NT2/D1 (cell line): ENCODE measurements around the gene SPINK1.
A peak's percentile ranks its signal among the peaks of the same experiment; 100 is the strongest.
"Not testable (repeated sequence)": the region's sequence is repeated elsewhere in the genome, so short reads cannot be mapped to it uniquely, and the experiment has no call there.

Source experiments
- DNase-seq: peaks from one replicate; pipeline ENCODE4 v3.0.0-alpha.2; 2011; ENCODE audit warnings: low read depth, low spot score
- H3K27me3 ChIP-seq: 2 replicates; pipeline ENCODE4 v1.6.0; 2011; ENCODE audit warnings: mild to moderate bottlenecking; ENCODE audit not compliant: insufficient read length, insufficient read depth
- H3K36me3 ChIP-seq: 2 replicates; pipeline ENCODE4 v1.6.1; 2011; ENCODE audit warnings: mild to moderate bottlenecking, low read length, mixed read lengths; ENCODE audit not compliant: insufficient read depth, insufficient read length
- H3K4me1 ChIP-seq: 2 replicates; pipeline ENCODE4 v1.5.1; 2011; ENCODE audit not compliant: insufficient read depth, insufficient read length
- H3K4me3 ChIP-seq: 2 replicates; pipeline ENCODE4 v1.5.1; 2011; ENCODE audit warnings: low read depth; ENCODE audit not compliant: insufficient read length
- H3K9ac ChIP-seq: 2 replicates; pipeline ENCODE4 v1.6.0; 2011; ENCODE audit warnings: low read depth; ENCODE audit not compliant: insufficient read length
- H3K9me3 ChIP-seq: 2 replicates; pipeline ENCODE4 v1.5.1; 2011; ENCODE audit warnings: mild to moderate bottlenecking, low read length; ENCODE audit not compliant: insufficient read depth
- SUZ12 ChIP-seq: IDR thresholded peaks from 2 replicates; pipeline ENCODE4 v1.6.1; 2011; ENCODE audit not compliant: insufficient read length, insufficient read depth; ENCODE audit errors: extremely low read depth
- YY1 ChIP-seq: IDR thresholded peaks from 2 replicates; pipeline ENCODE4 v1.6.1; 2011; ENCODE audit not compliant: insufficient read length, insufficient read depth
- ZNF274 ChIP-seq: IDR thresholded peaks from 2 replicates; pipeline ENCODE4 v1.6.1; 2011; ENCODE audit warnings: mild to moderate bottlenecking, low read depth, low read length

Gene SPINK1

DNA sequence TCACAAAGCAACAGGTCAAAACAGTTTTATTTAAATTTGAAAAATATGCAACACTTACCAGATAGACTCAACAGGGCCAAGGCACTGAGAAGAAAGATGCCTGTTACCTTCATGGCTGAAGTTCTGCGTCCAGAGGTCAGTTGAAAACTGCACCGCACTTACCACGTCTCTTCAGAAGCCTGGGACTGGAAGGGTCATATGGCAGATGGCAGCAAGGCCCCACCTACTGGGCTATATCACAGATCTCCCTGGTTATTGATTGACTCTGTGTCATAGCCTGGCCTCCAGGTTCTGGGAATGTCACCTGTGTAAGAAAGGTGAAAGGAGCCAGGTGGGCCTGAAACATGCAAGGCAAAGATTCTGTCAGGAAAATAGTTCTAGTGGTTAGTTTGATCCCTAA is at the start of gene SPINK1:
Gene SPINK1, minus strand, starts transcription at position 207 of the 400 bp plus-strand sequence. Its CDS starts 94 bp downstream, at position 113.
- H3K4me3 ChIP-seq: no peak within 1 kb of the TSS
- TF ChIP-seq SUZ12 (no peak), YY1 (no peak), ZNF274 (no peak)

GRCh38 chr5:147880487-147880886 is 49.0 kb upstream of the SPINK1 start:
- no peak overlapping the region for H3K4me3 ChIP-seq
- H3K9me3 ChIP-seq: peaks cover 22% of the 10 kb centered on the region
- H3K4me1 ChIP-seq: no peaks in the 10 kb centered on the region
- no peaks in the 10 kb centered on the region for H3K27me3 ChIP-seq
- H3K36me3 ChIP-seq: no peaks in the 10 kb centered on the region
- DNase-seq: no peak
- TF ChIP-seq YY1: no peak
- no peak for TF ChIP-seq SUZ12
- TF ChIP-seq ZNF274: no peak
- no peak overlapping the region for H3K9ac ChIP-seq

More for the DNA sequence above, at the start of gene SPINK1:
- H3K36me3 ChIP-seq: no peaks in the 10 kb centered on the region
- no peak for DNase-seq
- no peaks in the 10 kb centered on the region for H3K27me3 ChIP-seq
- H3K9ac ChIP-seq: no peak within 1 kb of the TSS
- H3K4me1 ChIP-seq: no peaks in the 10 kb centered on the region
- H3K9me3 ChIP-seq: no peaks in the 10 kb centered on the region

DNA sequence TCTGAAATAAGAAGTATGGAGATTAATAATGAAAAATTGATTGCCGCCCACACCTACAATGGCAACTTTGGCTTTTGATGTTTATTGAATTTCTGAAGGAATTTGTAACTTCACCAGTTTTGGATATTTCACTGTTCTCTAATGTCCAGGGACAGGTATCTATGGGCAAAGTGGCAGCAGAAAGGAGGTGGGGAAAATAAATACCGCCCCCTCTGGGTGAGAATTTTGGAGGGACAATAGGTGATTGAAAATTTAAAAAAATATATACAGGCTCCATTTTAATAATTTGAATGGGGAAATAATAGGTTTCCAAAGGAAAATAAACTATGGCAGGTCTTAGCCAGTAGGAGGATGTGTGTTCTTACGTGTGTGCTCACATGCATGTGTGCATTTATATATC is 48.3 kb upstream of the SPINK1 start:
- Histone ChIP-seq H3K9me3 (peaks cover 29% of the 10 kb centered on the region), H3K27me3 (no peaks in the 10 kb centered on the region), H3K4me3 (no peak overlapping the region), H3K9ac (no peak overlapping the region), H3K4me1 (no peaks in the 10 kb centered on the region), H3K36me3 (no peaks in the 10 kb centered on the region)
- no peak for DNase-seq
- TF ChIP-seq SUZ12 (no peak), ZNF274 (no peak), YY1 (no peak)

DNA sequence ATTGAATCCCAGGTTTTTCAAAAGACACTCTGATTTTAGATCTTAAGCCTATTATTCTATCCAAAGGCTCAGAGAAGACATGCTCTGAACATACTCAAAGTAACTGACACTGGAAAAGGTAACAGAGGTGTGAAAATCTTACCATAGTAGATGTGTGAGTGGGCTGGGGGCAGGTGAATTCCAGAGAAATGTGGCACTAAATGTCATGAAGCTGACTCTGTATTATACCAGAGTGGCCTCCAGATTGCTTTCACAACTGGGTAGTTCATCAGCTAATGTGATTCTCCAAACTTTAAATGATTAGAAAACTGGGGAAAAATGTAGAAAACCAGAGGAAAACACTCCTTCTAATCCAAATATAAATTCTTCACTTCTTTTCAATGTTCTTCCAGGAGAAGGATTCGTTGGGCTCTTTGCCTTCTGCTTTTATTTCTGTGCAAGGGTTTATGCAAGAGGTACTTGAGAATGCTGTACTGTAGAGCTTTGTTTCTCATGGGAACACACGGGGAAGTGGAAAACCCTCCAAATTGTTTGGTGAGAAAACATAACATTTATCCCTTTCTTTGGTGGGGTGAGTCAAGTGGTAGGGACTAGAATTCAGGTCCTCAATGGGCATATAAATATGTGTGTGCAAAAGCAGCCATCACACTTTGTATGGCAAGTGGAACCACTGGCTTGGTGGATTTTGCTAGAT is 46.7 kb upstream of the SPINK1 start, which contains the start of gene SCGB3A2:
Gene SCGB3A2, plus strand, starts transcription at position 646 of the 694 bp plus-strand sequence. CDS start 93 bp downstream, outside the sequence.
- Histone ChIP-seq H3K9ac (no peak within 1 kb of the TSS), H3K27me3 (no peaks in the 10 kb centered on the region), H3K4me1 (no peaks in the 10 kb centered on the region), H3K36me3 (no peaks in the 10 kb centered on the region), H3K9me3 (peaks cover 33% of the 10 kb centered on the region), H3K4me3 (no peak within 1 kb of the TSS)
- DNase-seq: no peak
- TF ChIP-seq ZNF274: no peak
- no peak for TF ChIP-seq SUZ12
- TF ChIP-seq YY1: no peak

DNA sequence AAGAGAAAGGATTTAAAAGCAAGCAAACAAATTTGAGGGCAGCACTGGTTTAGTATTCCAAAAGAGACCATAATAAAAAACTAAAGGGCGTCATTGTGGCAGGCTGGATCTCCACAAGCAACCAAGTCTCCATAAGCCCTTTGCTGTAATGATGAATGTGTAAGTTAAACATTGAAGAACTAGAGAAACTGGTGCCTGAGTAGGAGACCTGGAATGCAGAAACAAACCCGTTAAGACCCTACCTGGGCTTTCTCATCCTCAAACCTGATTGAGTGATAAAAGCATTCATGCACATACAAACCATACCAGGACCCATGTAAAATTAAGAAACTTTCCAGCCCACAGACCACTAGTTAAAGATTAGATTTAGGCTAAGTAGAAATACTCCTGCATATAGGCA is 45.2 kb upstream of the SPINK1 start:
- H3K4me1 ChIP-seq: no peaks in the 10 kb centered on the region
- H3K4me3 ChIP-seq: no peak overlapping the region
- H3K27me3 ChIP-seq: no peaks in the 10 kb centered on the region
- no peaks in the 10 kb centered on the region for H3K36me3 ChIP-seq
- TF ChIP-seq YY1: no peak
- no peak for TF ChIP-seq SUZ12
- TF ChIP-seq ZNF274: no peak
- no peak overlapping the region for H3K9ac ChIP-seq
- H3K9me3 ChIP-seq: peaks cover 33% of the 10 kb centered on the region
- DNase-seq: no peak

DNA sequence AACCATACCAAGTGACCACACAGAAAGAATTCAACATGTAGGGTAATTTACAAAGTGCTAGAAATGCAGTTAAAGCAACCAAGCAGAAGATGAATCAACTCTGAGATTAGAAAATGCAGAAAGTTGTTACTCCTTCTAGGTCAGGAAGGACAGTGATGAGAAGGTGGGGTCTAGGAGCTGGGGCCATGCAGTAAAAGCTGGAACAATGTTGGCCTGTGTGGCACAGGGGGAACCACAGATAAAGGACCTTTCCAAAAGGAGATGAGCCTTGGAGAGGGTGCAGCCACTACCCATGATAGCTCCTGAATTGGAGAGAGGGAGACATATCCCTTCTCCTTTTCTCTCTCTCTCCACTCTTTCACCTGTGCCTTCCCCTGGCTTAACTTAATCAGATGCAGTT is 44.7 kb upstream of the SPINK1 start:
- Histone ChIP-seq H3K4me1 (no peaks in the 10 kb centered on the region), H3K36me3 (no peaks in the 10 kb centered on the region), H3K27me3 (no peaks in the 10 kb centered on the region), H3K9ac (no peak overlapping the region), H3K9me3 (peaks cover 33% of the 10 kb centered on the region), H3K4me3 (no peak overlapping the region)
- DNase-seq: no peak
- no peak for TF ChIP-seq SUZ12
- TF ChIP-seq ZNF274: no peak
- no peak for TF ChIP-seq YY1

GRCh38 chr5:147874910-147875367 is 43.5 kb upstream of the SPINK1 start:
- peak overlapping the region; percentile 33 for H3K4me3 ChIP-seq
- no peaks in the 10 kb centered on the region for H3K27me3 ChIP-seq
- TF ChIP-seq SUZ12 (no peak), YY1 (no peak), ZNF274 (no peak)
- no peaks in the 10 kb centered on the region for H3K4me1 ChIP-seq
- H3K9me3 ChIP-seq: peaks cover 33% of the 10 kb centered on the region
- H3K36me3 ChIP-seq: no peaks in the 10 kb centered on the region
- peak; percentile 52 for DNase-seq
- H3K9ac ChIP-seq: peak overlapping the region; percentile 70

DNA sequence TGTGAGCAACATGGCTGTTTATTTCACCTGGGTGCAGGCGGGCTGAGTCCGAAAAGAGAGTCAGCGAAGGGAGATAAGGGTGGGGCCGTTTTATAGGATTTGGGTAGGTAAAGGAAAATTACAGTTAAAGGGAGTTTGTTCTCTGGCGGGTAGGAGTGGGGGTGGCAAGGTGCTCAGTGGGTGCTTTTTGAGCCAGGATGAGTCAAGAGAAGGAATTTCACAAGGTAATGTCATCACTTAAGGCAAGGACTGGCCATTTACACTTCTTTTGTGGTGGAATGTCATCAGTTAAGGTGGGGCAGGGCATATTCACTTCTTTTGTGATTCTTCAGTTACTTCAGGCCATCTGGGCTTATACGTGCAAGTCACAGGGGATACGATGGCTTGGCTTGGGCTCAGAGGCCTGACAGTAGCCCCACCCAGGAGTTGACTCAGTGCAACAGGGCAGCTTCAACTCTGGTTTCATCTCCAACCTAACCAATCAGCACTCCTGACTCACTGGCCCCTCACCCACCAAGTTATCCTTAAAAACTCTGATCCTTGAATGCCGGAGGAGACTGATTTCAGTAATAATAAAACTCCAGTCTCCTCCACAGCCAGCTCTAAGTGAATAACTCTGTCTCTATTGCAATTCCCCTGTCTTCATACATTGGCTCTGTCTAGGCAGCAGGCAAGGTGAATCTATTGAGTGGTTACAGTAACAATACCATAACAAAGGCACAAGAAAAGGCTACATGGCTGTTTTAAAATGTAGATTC is 42.8 kb upstream of the SPINK1 start:
- not testable (repeated sequence) for H3K36me3 ChIP-seq, H3K4me1 ChIP-seq, H3K27me3 ChIP-seq
- H3K4me3 ChIP-seq: peak overlapping the region; percentile 33
- H3K9ac ChIP-seq: peak overlapping the region; percentile 70
- DNase-seq: peak; percentile 78
- peaks cover 37% of the 10 kb centered on the region for H3K9me3 ChIP-seq

- H3K9ac ChIP-seq: peak overlapping the region; percentile 87
- H3K36me3 ChIP-seq, H3K4me1 ChIP-seq, DNase-seq, H3K27me3 ChIP-seq: not testable (repeated sequence)
- H3K9me3 ChIP-seq: peaks cover 34% of the 10 kb centered on the region
- H3K4me3 ChIP-seq: peak overlapping the region; percentile 57
These were observed 41.4 kb upstream of the SPINK1 start for GRCh38 chr5:147872744-147873435.

- Histone ChIP-seq H3K9me3 (peaks cover 33% of the 10 kb centered on the region), H3K4me3 (peak overlapping the region; percentile 35), H3K9ac (peak overlapping the region; percentile 62)
- H3K4me1 ChIP-seq, H3K27me3 ChIP-seq, DNase-seq, H3K36me3 ChIP-seq: not testable (repeated sequence)
These were observed 40.6 kb upstream of the SPINK1 start for GRCh38 chr5:147871980-147872549.
